PFSK-1 (cell line): ENCODE results near the gene SPAG7.

ENCODE experiments used
- POLR2AphosphoS5 ChIP-seq: IDR thresholded peaks from 2 replicates; pipeline ENCODE4 v1.6.1; 2012; ENCODE audit warnings: low read depth, mild to moderate bottlenecking, control low read depth, low read length, moderate library complexity
- SIN3A ChIP-seq: IDR thresholded peaks from 2 replicates; pipeline ENCODE4 v1.6.1; 2012; ENCODE audit warnings: mild to moderate bottlenecking, low read length, moderate library complexity, borderline replicate concordance; ENCODE audit not compliant: insufficient read depth

- no peak for TF ChIP-seq POLR2AphosphoS5
- TF ChIP-seq SIN3A: no peak
Observed at GRCh38 chr17:5000237-5000639, 32.6 kb upstream of the SPAG7 start.
